HCT116 (cell line): ENCODE measurements around the gene NUMB. TPM values are rescaled to one million over a fixed set of nuclear protein-coding genes. Genes with fewer than 3 reads are reported as not detected.

ENCODE experiments used
- ATAC-seq: fragments of 200-7000 bp; cut with Tn5 transposase; 2 replicates; pipeline ENCODE4 v1.9.1; 2020; ENCODE audit warnings: mild to moderate bottlenecking, moderate library complexity
- BruUV-seq: library from RNA; stranded (reverse); fragments of 400-500 nt; replicated peaks from 2 replicates; lab custom pipeline; 2021; lab: Mats Ljungman, UMichigan
- CTCF ChIA-PET: fragments of 300-600 bp; sonication (Branson Sonifier 250); formaldehyde crosslinking; loops from one replicate; lab custom pipeline; 2021; ENCODE audit warnings: antibody characterized with exemption; lab: Charles Lee
- POLR2A ChIA-PET: fragments of 300-600, 350-600 bp; sonication (Branson Sonifier 250); formaldehyde crosslinking; loops from one replicate; lab custom pipeline; 2021; ENCODE audit warnings: antibody characterized with exemption; lab: Charles Lee
- RAD21 ChIA-PET, 2 experiments: fragments of 300-600 bp; sonication (Branson Sonifier 250); formaldehyde crosslinking; loops; one replicate each; lab custom pipeline; 2023; ENCODE audit warnings: low total read pairs in 2 of 2; ENCODE audit not compliant: uncharacterized antibody in 2 of 2, unreplicated experiment in 2 of 2, low non-redundant PET in 1 of 2; lab: Charles Lee
- DNase-seq: peaks from one replicate; pipeline ENCODE4 v3.0.0-alpha.2; 2010; ENCODE audit warnings: low read depth, low spot score
- H2AFZ ChIP-seq: fragments of 200-600 bp; shearing (Covaris generic), sonication (generic); 2 replicates; pipeline ENCODE4 v1.6.1; 2017; ENCODE audit warnings: low read depth, mixed run types, mixed read lengths, antibody characterized with exemption, low read length; ENCODE audit not compliant: poor library complexity, severe bottlenecking
- H3K27ac ChIP-seq: 2 replicates; pipeline ENCODE4 v1.5.1; 2012; ENCODE audit warnings: low read depth, low read length
- H3K27me3 ChIP-seq: fragments of 200-600 bp; sonication (generic); 2 replicates; pipeline ENCODE4 v1.6.1; 2016; ENCODE audit warnings: mixed run types, low read length, mixed read lengths; ENCODE audit not compliant: insufficient read depth
- H3K36me3 ChIP-seq, 2 experiments: fragments of 200-500 bp in 1 of 2; fragments of 200-600 bp in 1 of 2; sonication (Bioruptor generic) in 1 of 2; sonication (generic) in 1 of 2; 2 replicates each; pipeline versions ENCODE4 v1.5.1 to v1.6.1; 2014 to 2016; ENCODE audit warnings: low read length in 2 of 2, inconsistent platforms in 1 of 2, mixed read lengths in 1 of 2, mixed run types in 1 of 2; ENCODE audit not compliant: insufficient read depth in 2 of 2, control insufficient read depth in 1 of 2
- H3K4me1 ChIP-seq, 2 experiments: fragments of 200-600 bp in 1 of 2; sonication (generic) in 1 of 2; 2 replicates each; pipeline versions ENCODE4 v1.5.1 to v1.6.1; 2012 to 2017; ENCODE audit warnings: low read length in 2 of 2, inconsistent platforms in 1 of 2, mild to moderate bottlenecking in 1 of 2, mixed read lengths in 1 of 2, mixed run types in 1 of 2, moderate library complexity in 1 of 2; ENCODE audit not compliant: insufficient read depth in 2 of 2, control insufficient read depth in 1 of 2
- H3K4me2 ChIP-seq: fragments of 200-600 bp; sonication (generic); 2 replicates; pipeline ENCODE4 v1.6.1; 2017; ENCODE audit warnings: mixed run types, low read length, mixed read lengths
- H3K4me3 ChIP-seq, 2 experiments: fragments of 200-600 bp in 1 of 2; sonication (generic) in 1 of 2; replicated peaks in 1 of 2; 2 replicates each; pipeline ENCODE4 v1.5.1; 2011 to 2016; ENCODE audit warnings: low read length in 2 of 2, control low read depth in 1 of 2, low read depth in 1 of 2, mild to moderate bottlenecking in 1 of 2, mixed read lengths in 1 of 2, mixed run types in 1 of 2
- H3K79me2 ChIP-seq: fragments of 200-600 bp; sonication (generic); 2 replicates; pipeline ENCODE4 v1.6.1; 2017; ENCODE audit warnings: mild to moderate bottlenecking, mixed run types, low read length, moderate library complexity, mixed read lengths; ENCODE audit not compliant: insufficient read depth
- H3K9ac ChIP-seq: fragments of 200-600 bp; sonication (generic); 2 replicates; pipeline ENCODE4 v1.6.1; 2016; ENCODE audit warnings: low read length, mixed read lengths
- H3K9me2 ChIP-seq: fragments of 200-600 bp; sonication (generic), shearing (Covaris generic); 2 replicates; pipeline ENCODE4 v1.6.1; 2017; ENCODE audit warnings: mixed run types, mild to moderate bottlenecking, moderate library complexity; ENCODE audit not compliant: insufficient read depth
- H3K9me3 ChIP-seq, 2 experiments: fragments of 200-500 bp in 1 of 2; fragments of 200-600 bp in 1 of 2; sonication (Bioruptor generic) in 1 of 2; sonication (generic) in 1 of 2; 2 replicates each; pipeline ENCODE4 v1.6.1; 2014 to 2017; ENCODE audit warnings: low read length in 2 of 2, mixed read lengths in 2 of 2, inconsistent platforms in 1 of 2, low read depth in 1 of 2, mild to moderate bottlenecking in 1 of 2, mixed run types in 1 of 2, moderate library complexity in 1 of 2; ENCODE audit not compliant: control insufficient read depth in 1 of 2, insufficient read depth in 1 of 2
- H4K20me1 ChIP-seq: fragments of 200-600 bp; sonication (generic), shearing (Covaris generic); 2 replicates; pipeline ENCODE4 v1.6.1; 2017; ENCODE audit warnings: mixed run types, mild to moderate bottlenecking, moderate library complexity; ENCODE audit not compliant: insufficient read depth
- ATF3 ChIP-seq: IDR thresholded peaks from 2 replicates; pipeline ENCODE4 v1.6.1; 2012
- EGR1 ChIP-seq: IDR thresholded peaks from 2 replicates; pipeline ENCODE4 v1.6.1; 2012; ENCODE audit warnings: low read depth
- EZH2 ChIP-seq: fragments of 200-600 bp; sonication (generic); IDR thresholded peaks from 2 replicates; pipeline ENCODE4 v1.6.1; 2017; ENCODE audit warnings: antibody characterized with exemption, mixed run types
- EZH2phosphoT487 ChIP-seq: fragments of 200-600 bp; IDR thresholded peaks from 2 replicates; pipeline ENCODE4 v1.6.1; 2018; ENCODE audit warnings: antibody characterized with exemption, borderline replicate concordance
- FOSL1 ChIP-seq: IDR thresholded peaks from 2 replicates; pipeline ENCODE4 v1.6.1; 2012; ENCODE audit warnings: low read depth
- JUND ChIP-seq: IDR thresholded peaks from 2 replicates; pipeline ENCODE4 v1.6.1; 2012
- MAX ChIP-seq: IDR thresholded peaks from 2 replicates; pipeline ENCODE4 v1.6.1; 2012
- POLR2AphosphoS5 ChIP-seq: IDR thresholded peaks from 2 replicates; pipeline ENCODE4 v1.6.1; 2011; ENCODE audit warnings: mild to moderate bottlenecking, low read depth, low read length, moderate library complexity
- REST ChIP-seq: IDR thresholded peaks from 2 replicates; pipeline ENCODE4 v1.6.1; 2012; ENCODE audit warnings: low read depth
- SP1 ChIP-seq: IDR thresholded peaks from 2 replicates; pipeline ENCODE4 v1.6.1; 2012; ENCODE audit warnings: low read depth
- TCF7L2 ChIP-seq: IDR thresholded peaks from 2 replicates; pipeline ENCODE4 v1.7.0; 2011; ENCODE audit warnings: borderline replicate concordance, inconsistent platforms; ENCODE audit not compliant: insufficient read depth, insufficient read length; ENCODE audit errors: extremely low read depth
- ZFX ChIP-seq: fragments of 450-650 bp; IDR thresholded peaks from 2 replicates; pipeline ENCODE4 v1.6.1; 2017
- intact Hi-C: fragments of 100-400 bp; cut with micrococcal nuclease; formaldehyde crosslinking; loops from 2 replicates; pipeline ENCODE4 v1.10.0; 2022
- total RNA-seq: library from RNA; stranded (reverse); gene quantifications from one replicate; pipeline ENCODE4 v1.2.1, GENCODE V29; 2021; ENCODE audit not compliant: unreplicated experiment

The NUMB gene
- total RNA-seq, 1 experiment from 2014 or later, result 43.0 TPM

- TF ChIP-seq EZH2 (no peak), MAX (no peak), JUND (no peak), ATF3 (no peak), EZH2phosphoT487 (no peak), EGR1 (no peak), POLR2AphosphoS5 (no peak), TCF7L2 (no peak), FOSL1 (no peak), REST (no peak), SP1 (no peak), ZFX (no peak)
- Histone ChIP-seq H3K27ac (no peak overlapping the region), H3K27me3 (no peaks in the 10 kb centered on the region), H3K9me3 (no peaks in the 10 kb centered on the region), H3K9ac (no peak overlapping the region), H2AFZ (no peak overlapping the region), H3K36me3 (no peaks in the 10 kb centered on the region), H3K4me3 (no peak overlapping the region), H3K4me1 (peaks cover 8 to 9% of the 10 kb centered on the region in 2 experiments), H3K4me2 (no peak overlapping the region), H3K9me2 (no peaks in the 10 kb centered on the region), H3K79me2 (no peaks in the 10 kb centered on the region), H4K20me1 (no peaks in the 10 kb centered on the region)
- ATAC-seq (no peak), DNase-seq (no peak)
- no TSS peak for BruUV-seq
- intact Hi-C loops, result no loop called here
- ChIA-PET CTCF (no interaction called here), RAD21 (no interaction called here), POLR2A (no interaction called here)
These were observed 215.0 kb downstream of the NUMB start for GRCh38 chr14:73243341-73243740.
